ENCODE measurements around the gene HEXD.
"Not testable (repeated sequence)": the region's sequence is repeated elsewhere in the genome, so short reads cannot be mapped to it uniquely, and the experiment has no call there.

Gene HEXD

GRCh38 chr17:82410014-82410716 lies 8.0 kb upstream of the HEXD start:
- TF ChIP-seq CTCF (IDR thresholded peaks at IDR 0.05; ENCODE audit: extremely low read depth, missing control alignments), result no peak
- DNase-seq (ENCODE audit: low spot score), result no peak

- no peak for TF ChIP-seq CTCF (IDR thresholded peaks at IDR 0.05; ENCODE audit: extremely low read depth, missing control alignments)
- no peak for DNase-seq (ENCODE audit: low spot score)
Measured at GRCh38 chr17:82411396-82412053, 6.6 kb upstream of the HEXD start.

- DNase-seq (ENCODE audit: low spot score), result not testable (repeated sequence)
Measured at GRCh38 chr17:82412081-82412480, 6.1 kb upstream of the HEXD start.

GRCh38 chr17:82412535-82413520 lies 5.3 kb upstream of the HEXD start:
- DNase-seq (ENCODE audit: low spot score), result no peak
- TF ChIP-seq CTCF (IDR thresholded peaks at IDR 0.05; ENCODE audit: extremely low read depth, missing control alignments), result no peak

- TF ChIP-seq CTCF (IDR thresholded peaks at IDR 0.05; ENCODE audit: extremely low read depth, missing control alignments), result peak; percentile 9
- DNase-seq (ENCODE audit: low spot score), result peak; percentile 85
Measured at GRCh38 chr17:82414548-82415281, 3.4 kb upstream of the HEXD start.

DNA sequence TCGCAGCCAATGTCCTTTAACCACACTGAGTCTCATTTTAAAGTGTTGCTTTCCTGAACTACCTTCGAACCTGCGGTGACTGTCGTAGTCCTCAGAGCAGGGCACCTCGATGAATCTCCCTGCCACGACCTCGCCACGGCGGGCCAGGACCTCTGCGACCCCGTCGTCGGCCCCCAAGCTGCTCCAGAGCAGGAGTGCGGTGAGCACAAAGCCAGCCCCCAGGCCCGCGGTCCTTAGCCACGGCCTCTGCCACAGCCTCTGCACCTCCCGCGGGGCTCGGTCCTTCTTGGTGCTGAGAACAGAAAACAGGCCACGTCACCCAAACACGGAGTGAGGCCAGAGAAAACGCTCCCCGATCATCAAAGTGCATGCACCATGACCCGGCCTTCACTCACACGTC lies 2.8 kb upstream of the HEXD start:
- TF ChIP-seq CTCF (IDR thresholded peaks at IDR 0.05; ENCODE audit: extremely low read depth, missing control alignments), result no peak
- DNase-seq (ENCODE audit: low spot score), result no peak

DNA sequence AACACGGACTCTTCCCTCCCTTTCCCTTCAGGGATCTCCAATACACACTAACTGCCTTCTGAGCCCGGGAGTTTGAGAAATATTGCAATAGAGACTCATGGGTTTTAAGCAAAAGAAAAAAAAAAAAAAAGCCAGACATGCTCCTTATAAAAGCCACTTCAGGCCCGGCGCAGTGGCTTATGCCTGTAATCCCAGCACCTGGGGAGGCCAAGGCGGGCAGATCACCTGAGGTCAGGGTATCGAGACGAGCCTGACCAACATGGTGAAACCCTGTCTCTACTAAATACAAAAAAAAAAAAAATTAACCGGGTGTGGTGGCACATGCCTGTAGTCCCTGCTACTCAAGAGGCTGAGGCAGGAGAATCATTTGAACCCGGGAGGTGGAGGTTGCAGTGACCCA lies 2.4 kb upstream of the HEXD start:
- DNase-seq (ENCODE audit: low spot score), result no peak
- no peak for TF ChIP-seq CTCF (IDR thresholded peaks at IDR 0.05; ENCODE audit: extremely low read depth, missing control alignments)
